ENCODE data around the gene OTX2. TPM values are rescaled to one million over a fixed set of nuclear protein-coding genes. Genes with fewer than 3 reads are reported as not detected.

OTX2 gene
- total RNA-seq, 1 donor: not detected

DNA sequence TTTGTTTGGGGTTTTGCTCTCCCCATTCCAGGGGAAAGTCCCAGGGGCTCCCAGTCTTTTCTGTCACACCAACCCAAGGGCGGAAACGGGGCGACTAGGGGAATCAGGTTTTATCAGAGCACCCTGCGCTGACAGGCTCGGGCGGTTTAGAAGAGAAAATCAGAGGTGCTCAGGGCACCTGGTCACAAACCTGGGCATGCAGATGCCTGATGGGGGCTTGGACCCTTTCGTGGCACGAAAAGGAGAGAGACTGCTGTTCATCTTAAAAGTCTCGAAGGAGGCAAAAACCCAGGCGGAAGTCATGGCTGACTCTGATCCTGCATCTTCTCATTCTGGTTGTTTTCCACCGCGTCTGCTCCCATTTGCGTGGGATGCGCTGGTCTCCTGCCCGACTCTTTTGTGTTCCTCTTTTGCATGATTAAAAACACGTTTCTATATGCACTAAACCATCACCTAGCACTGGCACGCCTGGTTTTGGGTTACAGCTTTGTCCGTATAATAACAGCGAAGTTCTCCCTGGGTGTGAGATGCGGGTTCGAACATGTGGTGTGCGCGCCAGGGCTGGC, 13.2 kb downstream of the OTX2 start:
- no peaks in the 10 kb centered on the region for H4K20me1 ChIP-seq (ENCODE audit: insufficient read depth, low read length)
- H3K27me3 ChIP-seq (ENCODE audit: insufficient read depth, low read length): peaks cover 75% of the 10 kb centered on the region
- DNase-seq (ENCODE audit: insufficient read length, low spot score, missing footprints): no peak
- no peak for TF ChIP-seq CTCF (IDR thresholded peaks at IDR 0.05; ENCODE audit: extremely low read depth, low read depth, low read length)
- H3K27ac ChIP-seq (ENCODE audit: low read depth, low read length): no peak overlapping the region
- no peaks in the 10 kb centered on the region for H3K9me3 ChIP-seq (ENCODE audit: low read depth, low read length)
- no peak overlapping the region for H2AFZ ChIP-seq (ENCODE audit: low read length)
- no peaks in the 10 kb centered on the region for H3K36me3 ChIP-seq (ENCODE audit: insufficient read depth, low read length)
- H3K4me3 ChIP-seq (ENCODE audit: insufficient read depth, low read length): no peak overlapping the region
- no peaks in the 10 kb centered on the region for H3K4me1 ChIP-seq (ENCODE audit: insufficient read depth, low read length)
- H3K4me2 ChIP-seq (ENCODE audit: insufficient read depth, low read length): no peak overlapping the region
- no peaks in the 10 kb centered on the region for H3K79me2 ChIP-seq (ENCODE audit: insufficient read depth, low read length)

GRCh38 chr14:56796259-56796658, 14.0 kb downstream of the OTX2 start:
- no peak overlapping the region for H3K4me3 ChIP-seq (ENCODE audit: insufficient read depth, low read length)
- H4K20me1 ChIP-seq (ENCODE audit: insufficient read depth, low read length): no peaks in the 10 kb centered on the region
- no peak for DNase-seq (ENCODE audit: insufficient read length, low spot score, missing footprints)
- H2AFZ ChIP-seq (ENCODE audit: low read length): no peak overlapping the region
- no peak overlapping the region for H3K4me2 ChIP-seq (ENCODE audit: insufficient read depth, low read length)
- H3K79me2 ChIP-seq (ENCODE audit: insufficient read depth, low read length): no peaks in the 10 kb centered on the region
- no peak overlapping the region for H3K27ac ChIP-seq (ENCODE audit: low read depth, low read length)
- no peaks in the 10 kb centered on the region for H3K36me3 ChIP-seq (ENCODE audit: insufficient read depth, low read length)
- no peaks in the 10 kb centered on the region for H3K9me3 ChIP-seq (ENCODE audit: low read depth, low read length)
- TF ChIP-seq CTCF (IDR thresholded peaks at IDR 0.05; ENCODE audit: extremely low read depth, low read depth, low read length): no peak
- no peaks in the 10 kb centered on the region for H3K4me1 ChIP-seq (ENCODE audit: insufficient read depth, low read length)
- peaks cover 67% of the 10 kb centered on the region for H3K27me3 ChIP-seq (ENCODE audit: insufficient read depth, low read length)

- no peak for TF ChIP-seq CTCF (IDR thresholded peaks at IDR 0.05; ENCODE audit: extremely low read depth, low read depth, low read length)
- Histone ChIP-seq H3K4me2 (ENCODE audit: insufficient read depth, low read length) (no peak overlapping the region), H3K9me3 (ENCODE audit: low read depth, low read length) (no peaks in the 10 kb centered on the region), H4K20me1 (ENCODE audit: insufficient read depth, low read length) (no peaks in the 10 kb centered on the region), H3K36me3 (ENCODE audit: insufficient read depth, low read length) (no peaks in the 10 kb centered on the region), H3K27ac (ENCODE audit: low read depth, low read length) (no peak overlapping the region), H2AFZ (ENCODE audit: low read length) (no peak overlapping the region), H3K4me3 (ENCODE audit: insufficient read depth, low read length) (no peak overlapping the region), H3K4me1 (ENCODE audit: insufficient read depth, low read length) (no peaks in the 10 kb centered on the region), H3K27me3 (ENCODE audit: insufficient read depth, low read length) (peaks cover 62% of the 10 kb centered on the region), H3K79me2 (ENCODE audit: insufficient read depth, low read length) (no peaks in the 10 kb centered on the region)
- no peak for DNase-seq (ENCODE audit: insufficient read length, low spot score, missing footprints)
These were observed 15.0 kb downstream of the OTX2 start for GRCh38 chr14:56795284-56795622.

GRCh38 chr14:56794557-56795283, 15.6 kb downstream of the OTX2 start:
- Histone ChIP-seq H3K36me3 (ENCODE audit: insufficient read depth, low read length) (no peaks in the 10 kb centered on the region), H3K27me3 (ENCODE audit: insufficient read depth, low read length) (peaks cover 57% of the 10 kb centered on the region), H4K20me1 (ENCODE audit: insufficient read depth, low read length) (no peaks in the 10 kb centered on the region), H3K9me3 (ENCODE audit: low read depth, low read length) (no peaks in the 10 kb centered on the region), H3K4me3 (ENCODE audit: insufficient read depth, low read length) (no peak overlapping the region), H2AFZ (ENCODE audit: low read length) (no peak overlapping the region), H3K4me2 (ENCODE audit: insufficient read depth, low read length) (no peak overlapping the region), H3K4me1 (ENCODE audit: insufficient read depth, low read length) (no peaks in the 10 kb centered on the region), H3K79me2 (ENCODE audit: insufficient read depth, low read length) (no peaks in the 10 kb centered on the region), H3K27ac (ENCODE audit: low read depth, low read length) (no peak overlapping the region)
- no peak for DNase-seq (ENCODE audit: insufficient read length, low spot score, missing footprints)
- TF ChIP-seq CTCF (IDR thresholded peaks at IDR 0.05; ENCODE audit: extremely low read depth, low read depth, low read length): no peak
